ENCODE data around the gene IRF2.

IRF2 gene

DNA sequence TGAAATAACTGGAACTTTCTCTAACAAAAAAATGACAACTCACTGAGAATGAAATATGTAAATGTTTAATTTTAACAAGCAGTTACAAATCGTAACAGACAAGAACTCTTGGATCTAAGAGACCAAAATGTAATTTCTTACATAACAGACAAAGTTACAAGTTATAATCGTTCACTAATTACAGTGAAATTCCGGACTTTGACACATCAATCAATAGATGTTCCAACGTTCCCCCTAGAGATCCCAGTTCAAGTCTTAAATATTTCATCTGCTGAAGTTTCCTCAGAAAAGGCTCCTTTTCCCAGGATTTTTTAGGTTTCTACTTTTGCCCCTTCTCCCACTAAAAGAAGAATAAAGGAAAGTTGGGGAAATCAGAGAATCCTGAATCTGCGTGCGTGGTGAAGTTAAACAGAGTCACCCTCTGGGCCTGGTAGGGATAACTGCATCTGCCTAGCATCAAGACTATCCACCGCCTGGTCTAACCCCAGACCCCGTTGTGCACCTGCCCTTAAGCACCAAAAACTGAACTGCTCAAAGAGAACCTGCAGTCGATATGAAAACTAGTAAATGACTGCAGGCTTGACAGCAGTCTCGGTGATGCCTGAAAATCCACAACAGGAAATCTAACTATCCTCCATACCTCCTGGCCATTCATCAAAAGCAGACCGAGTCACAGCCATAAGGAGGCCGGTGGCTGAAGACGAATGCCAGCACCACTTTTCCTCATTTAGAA, 2.3 kb downstream of the IRF2 start:
- no peaks in the 10 kb centered on the region for H3K9me3 ChIP-seq (ENCODE audit: insufficient read depth, low read length, severe bottlenecking)

DNA sequence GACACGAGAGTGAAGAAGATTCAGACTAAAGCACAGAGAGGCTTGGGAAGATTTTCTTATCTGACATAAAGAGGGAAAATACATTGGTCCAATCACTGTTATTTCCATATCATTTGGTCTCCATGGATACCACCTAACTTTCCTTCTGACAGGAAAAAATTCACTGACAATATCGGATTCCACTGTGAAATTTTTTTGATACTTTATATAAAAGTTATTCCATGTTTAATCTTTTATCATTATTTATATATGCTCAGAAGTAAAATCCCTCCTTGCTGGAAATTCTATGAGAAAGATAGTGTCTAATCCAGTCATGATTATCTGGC, 3.6 kb downstream of the IRF2 start:
- Histone ChIP-seq H3K36me3 (ENCODE audit: insufficient read depth, low read length) (no peaks in the 10 kb centered on the region; the same call in 1 of the 2 replicates), H4K20me1 (ENCODE audit: insufficient read depth, low read length) (peaks cover 31% of the 10 kb centered on the region), H3K9ac (ENCODE audit: low read depth, low read length) (no peak overlapping the region), H3K4me2 (ENCODE audit: insufficient read depth, low read length) (no peak overlapping the region), H3K9me3 (ENCODE audit: insufficient read depth, low read length, severe bottlenecking) (no peaks in the 10 kb centered on the region), H2AFZ (ENCODE audit: low read depth, low read length) (no peak overlapping the region), H3K27ac (ENCODE audit: low read length) (no peak overlapping the region), H3K4me1 (ENCODE audit: insufficient read depth, low read length) (peaks cover 23% of the 10 kb centered on the region), H3K4me3 (ENCODE audit: low read depth in 1 of 2, low read length in 2 of 2) (no peak overlapping the region), H3K27me3 (ENCODE audit: insufficient read depth, low read length, poor library complexity) (no peaks in the 10 kb centered on the region), H3K79me2 (ENCODE audit: insufficient read depth, low read length) (peaks cover 91% of the 10 kb centered on the region)
- ATAC-seq (ENCODE audit: insufficient read depth, low read depth): no peak
- DNase-seq: no peak
- TF ChIP-seq CTCF (IDR thresholded peaks at IDR 0.05; ENCODE audit: borderline replicate concordance, extremely low read depth, low read length, poor library complexity, severe bottlenecking) (no peak), EZH2 (IDR thresholded peaks at IDR 0.05; ENCODE audit: borderline replicate concordance, low read depth, low read length, severe bottlenecking) (no peak)

More for the DNA sequence above, 2.3 kb downstream of the IRF2 start:
- H3K9ac ChIP-seq (ENCODE audit: low read depth, low read length): peak overlapping the region; percentile 87
- peak overlapping the region; percentile 89 for H3K4me2 ChIP-seq (ENCODE audit: insufficient read depth, low read length)
- peak; percentile 21 for DNase-seq
- H3K36me3 ChIP-seq (ENCODE audit: insufficient read depth, low read length): no peaks in the 10 kb centered on the region; the same call in 1 of the 2 replicates
- H3K27ac ChIP-seq (ENCODE audit: low read length): peak overlapping the region; percentile 87
- H4K20me1 ChIP-seq (ENCODE audit: insufficient read depth, low read length): peaks cover 24% of the 10 kb centered on the region
- peaks cover 36% of the 10 kb centered on the region for H3K4me1 ChIP-seq (ENCODE audit: insufficient read depth, low read length)
- H3K27me3 ChIP-seq (ENCODE audit: insufficient read depth, low read length, poor library complexity): no peaks in the 10 kb centered on the region
- H2AFZ ChIP-seq (ENCODE audit: low read depth, low read length): peak overlapping the region; percentile 85; the same call in 1 of the 2 replicates
- peaks cover 86% of the 10 kb centered on the region for H3K79me2 ChIP-seq (ENCODE audit: insufficient read depth, low read length)
- ATAC-seq (ENCODE audit: insufficient read depth, low read depth): no peak
- TF ChIP-seq EZH2 (IDR thresholded peaks at IDR 0.05; ENCODE audit: borderline replicate concordance, low read depth, low read length, severe bottlenecking) (no peak), CTCF (IDR thresholded peaks at IDR 0.05; ENCODE audit: borderline replicate concordance, extremely low read depth, low read length, poor library complexity, severe bottlenecking) (no peak)
- H3K4me3 ChIP-seq (ENCODE audit: low read depth in 1 of 2, low read length in 2 of 2): peak overlapping the region; percentile 66 to 81; a peak in 3 of 4 replicates

DNA sequence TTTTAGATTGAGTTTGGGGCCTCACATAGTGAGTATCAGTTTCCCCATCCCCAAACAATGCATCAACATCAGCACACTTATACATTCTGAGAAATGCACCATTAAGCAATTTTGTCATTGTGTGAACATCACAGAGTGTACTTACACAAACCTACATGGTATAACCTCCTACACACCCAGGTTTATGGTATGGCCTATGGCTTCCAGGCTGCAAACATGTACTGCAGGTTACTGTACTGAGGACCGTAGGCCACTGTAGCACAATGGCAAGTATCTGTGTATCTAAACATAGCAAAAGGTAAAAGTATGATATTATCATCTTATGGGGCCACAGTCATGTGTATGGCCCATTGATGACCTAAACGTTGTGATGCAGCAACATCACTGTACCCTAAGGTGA, 7.7 kb downstream of the IRF2 start:
- H3K9ac ChIP-seq (ENCODE audit: low read depth, low read length): no peak overlapping the region
- H3K79me2 ChIP-seq (ENCODE audit: insufficient read depth, low read length): peaks cover 64% of the 10 kb centered on the region
- H4K20me1 ChIP-seq (ENCODE audit: insufficient read depth, low read length): peaks cover 40% of the 10 kb centered on the region
- H3K4me1 ChIP-seq (ENCODE audit: insufficient read depth, low read length): peaks cover 5% of the 10 kb centered on the region; the same call in 1 of the 2 replicates
- ATAC-seq (ENCODE audit: insufficient read depth, low read depth) (no peak), DNase-seq (no peak)
- H3K27me3 ChIP-seq (ENCODE audit: insufficient read depth, low read length, poor library complexity): no peaks in the 10 kb centered on the region
- no peak overlapping the region for H3K27ac ChIP-seq (ENCODE audit: low read length)
- no peaks in the 10 kb centered on the region for H3K9me3 ChIP-seq (ENCODE audit: insufficient read depth, low read length, severe bottlenecking)
- TF ChIP-seq EZH2 (IDR thresholded peaks at IDR 0.05; ENCODE audit: borderline replicate concordance, low read depth, low read length, severe bottlenecking): no peak
- no peak for TF ChIP-seq CTCF (IDR thresholded peaks at IDR 0.05; ENCODE audit: borderline replicate concordance, extremely low read depth, low read length, poor library complexity, severe bottlenecking)
- no peak overlapping the region for H3K4me3 ChIP-seq (ENCODE audit: low read depth in 1 of 2, low read length in 2 of 2)
- H3K4me2 ChIP-seq (ENCODE audit: insufficient read depth, low read length): no peak overlapping the region
- H3K36me3 ChIP-seq (ENCODE audit: insufficient read depth, low read length): no peaks in the 10 kb centered on the region
- no peak overlapping the region for H2AFZ ChIP-seq (ENCODE audit: low read depth, low read length)

Measured in DND-41 (cell line).